Central memory CD4-positive, alpha-beta T cell (primary cell): ENCODE results near the gene NBAS.

Experiments used
- DNase-seq: peaks from one replicate; pipeline ENCODE4 v3.0.0; 2022

The NBAS gene

GRCh38 chr2:15158532-15158931 is 402.6 kb downstream of the NBAS start:
- no peak for DNase-seq

GRCh38 chr2:15158100-15158499 is 403.0 kb downstream of the NBAS start:
- DNase-seq: no peak

GRCh38 chr2:15155959-15156574 is 405.1 kb downstream of the NBAS start:
- no peak for DNase-seq

GRCh38 chr2:15154297-15154696 is 406.8 kb downstream of the NBAS start:
- DNase-seq: no peak

GRCh38 chr2:15152382-15152781 is 408.8 kb downstream of the NBAS start:
- DNase-seq: no peak

GRCh38 chr2:15149063-15149462 is 412.1 kb downstream of the NBAS start:
- no peak for DNase-seq

GRCh38 chr2:15147591-15147990 is 413.5 kb downstream of the NBAS start:
- DNase-seq: no peak

GRCh38 chr2:15146960-15147359 is 414.2 kb downstream of the NBAS start:
- DNase-seq: no peak

GRCh38 chr2:15145919-15146318 is 415.2 kb downstream of the NBAS start:
- DNase-seq: no peak

GRCh38 chr2:15145046-15145817 is 415.9 kb downstream of the NBAS start:
- DNase-seq: no peak

GRCh38 chr2:15142069-15142689 is 419.0 kb downstream of the NBAS start:
- DNase-seq: peak; percentile 74

GRCh38 chr2:15141211-15141610 is 419.9 kb downstream of the NBAS start:
- no peak for DNase-seq

GRCh38 chr2:15136639-15137038 is 424.5 kb downstream of the NBAS start:
- no peak for DNase-seq

GRCh38 chr2:15134957-15135356 is 426.2 kb downstream of the NBAS start:
- no peak for DNase-seq

GRCh38 chr2:15133461-15133860 is 427.7 kb downstream of the NBAS start:
- DNase-seq: no peak

GRCh38 chr2:15128846-15129245 is 432.3 kb downstream of the NBAS start:
- DNase-seq: no peak

- no peak for DNase-seq
Measured at GRCh38 chr2:15127876-15128275, 433.3 kb downstream of the NBAS start.

- DNase-seq: no peak
Measured at GRCh38 chr2:15127301-15127700, 433.8 kb downstream of the NBAS start.

- DNase-seq: no peak
Measured at GRCh38 chr2:15126373-15126772, 434.8 kb downstream of the NBAS start.

GRCh38 chr2:15122915-15123314 is 438.2 kb downstream of the NBAS start:
- DNase-seq: no peak

GRCh38 chr2:15120631-15121030 is 440.5 kb downstream of the NBAS start:
- no peak for DNase-seq

- no peak for DNase-seq
Measured at GRCh38 chr2:15119722-15120175, 441.4 kb downstream of the NBAS start.

- DNase-seq: no peak
Measured at GRCh38 chr2:15117409-15118050, 443.6 kb downstream of the NBAS start.
